GM18511 (cell line): ENCODE data around the gene POF1B.
"Not testable (repeated sequence)": the region's sequence is repeated elsewhere in the genome, so short reads cannot be mapped to it uniquely, and the experiment has no call there.

Experiments used
- ATAC-seq: cut with Tn5 transposase; IDR thresholded peaks from one replicate; pipeline ENCODE4 v1.9.1; 2021; ENCODE audit warnings: mild to moderate bottlenecking, moderate library complexity; ENCODE audit not compliant: unreplicated experiment

Gene POF1B

GRCh38 chrX:85379174-85379907 is at the start of gene POF1B:
Gene POF1B, minus strand, starts transcription at chrX:85379665. Its CDS starts 211 bp downstream, at chrX:85379454.
- no peak for ATAC-seq

GRCh38 chrX:85429066-85429465 is 49.6 kb upstream of the POF1B start:
- no peak for ATAC-seq

- ATAC-seq, result no peak
These were observed 39.8 kb upstream of the POF1B start for GRCh38 chrX:85419293-85419692.

GRCh38 chrX:85391878-85392238 is 12.4 kb upstream of the POF1B start:
- ATAC-seq, result no peak

- ATAC-seq, result no peak
These were observed 11.9 kb upstream of the POF1B start for GRCh38 chrX:85391185-85391877.

- ATAC-seq, result no peak
These were observed 2.1 kb upstream of the POF1B start for GRCh38 chrX:85381602-85382001.

- ATAC-seq, result no peak
These were observed 1.0 kb downstream of the POF1B start for GRCh38 chrX:85378461-85378860.

- ATAC-seq, result no peak
These were observed 4.1 kb downstream of the POF1B start for GRCh38 chrX:85375333-85375738.

GRCh38 chrX:85365370-85365995 is 14.0 kb downstream of the POF1B start:
- no peak for ATAC-seq

- ATAC-seq, result no peak
These were observed 20.4 kb downstream of the POF1B start for GRCh38 chrX:85359051-85359450.

GRCh38 chrX:85345523-85345922 is 33.9 kb downstream of the POF1B start:
- no peak for ATAC-seq

- no peak for ATAC-seq
These were observed 52.5 kb downstream of the POF1B start for GRCh38 chrX:85327060-85327333.

GRCh38 chrX:85326234-85327059 is 53.0 kb downstream of the POF1B start:
- no peak for ATAC-seq

- not testable (repeated sequence) for ATAC-seq
These were observed 68.1 kb downstream of the POF1B start for GRCh38 chrX:85311348-85311747.

- ATAC-seq, result no peak
These were observed 69.7 kb downstream of the POF1B start for GRCh38 chrX:85309717-85310116.

GRCh38 chrX:85303544-85303943 is 75.9 kb downstream of the POF1B start:
- ATAC-seq, result peak; percentile 84

- ATAC-seq, result no peak
These were observed 90.3 kb downstream of the POF1B start for GRCh38 chrX:85288992-85289723.

- not testable (repeated sequence) for ATAC-seq
These were observed 94.2 kb downstream of the POF1B start for GRCh38 chrX:85285286-85285685.

GRCh38 chrX:85244450-85245211 is 134.8 kb downstream of the POF1B start:
- ATAC-seq, result peak; percentile 50
